Gastrocnemius medialis (tissue), 4 donors: ENCODE data around the gene GRIP2. TPM values are rescaled to one million over a fixed set of nuclear protein-coding genes. Genes with fewer than 3 reads are reported as not detected.
"Not testable (repeated sequence)": the region's sequence is repeated elsewhere in the genome, so short reads cannot be mapped to it uniquely, and the experiment has no call there.

ENCODE experiments used
- ATAC-seq, 2 donors: fragments of 150-250 bp; one replicate each; pipeline ENCODE4 v1.9.1; 2016
- DNase-seq, 2 donors: peaks; one replicate each; pipeline ENCODE4 v3.0.0-alpha.2; 2019
- H3K27ac ChIP-seq, 4 donors: fragments of 200-600 bp; sonication (generic); 1 replicate in 1 of 4; 2 replicates in 3 of 4; pipeline ENCODE4 v1.5.1; 2016 to 2018; ENCODE audit warnings: mild to moderate bottlenecking in 2 of 4, moderate library complexity in 1 of 4
- H3K27me3 ChIP-seq, 3 donors: fragments of 200-600 bp; sonication (generic) in 2 of 3; 1 replicate in 1 of 3; 2 replicates in 2 of 3; pipeline versions ENCODE4 v1.5.1 to v1.6.0; 2016 to 2019; ENCODE audit warnings: mild to moderate bottlenecking in 1 of 3, moderate library complexity in 1 of 3
- H3K36me3 ChIP-seq, 2 donors: fragments of 200-600 bp; sonication (generic) in 1 of 2; one replicate each; pipeline ENCODE4 v1.5.1; 2017 to 2018
- H3K4me1 ChIP-seq, 2 donors: fragments of 200-600 bp; sonication (generic) in 1 of 2; one replicate each; pipeline ENCODE4 v1.5.1; 2016 to 2017; ENCODE audit warnings: mild to moderate bottlenecking in 2 of 2
- H3K4me3 ChIP-seq, 4 donors: fragments of 200-600 bp; sonication (generic) in 3 of 4; 1 replicate in 1 of 4; 2 replicates in 3 of 4; pipeline ENCODE4 v1.5.1; 2016 to 2019; ENCODE audit warnings: mild to moderate bottlenecking in 2 of 4
- H3K9me3 ChIP-seq, 3 donors: fragments of 200-600 bp; sonication (generic) in 2 of 3; 1 replicate in 1 of 3; 2 replicates in 2 of 3; pipeline ENCODE4 v1.5.1; 2016 to 2019
- CTCF ChIP-seq, 5 experiments: fragments of 450-650 bp in 3 of 5; fragments of 200-600 bp in 2 of 5; sonication (generic) in 2 of 5; IDR thresholded peaks in 4 of 5; conservative IDR thresholded peaks in 1 of 5; 1 replicate in 4 of 5; 2 replicates in 1 of 5; pipeline ENCODE4 v1.5.1; 2016 to 2019; ENCODE audit warnings: antibody characterized with exemption in 5 of 5, mild to moderate bottlenecking in 3 of 5, moderate library complexity in 3 of 5
- POLR2A ChIP-seq, 2 donors: fragments of 450-650 bp; IDR thresholded peaks; one replicate each; pipeline ENCODE4 v1.6.1; 2017; ENCODE audit warnings: antibody characterized with exemption in 2 of 2, mild to moderate bottlenecking in 2 of 2, moderate library complexity in 2 of 2
- in situ Hi-C, 4 donors: fragments of 200-750 bp; cut with MboI; loops; one replicate each; pipeline versions ENCODE4 v1.15.0 to v1.8.0; 2017; ENCODE audit warnings: low sequenced_read_pairs in 4 of 4
- intact Hi-C: fragments of 100-400 bp; cut with DNase I; formaldehyde crosslinking; loops from one replicate; pipeline ENCODE4 v1.15.1; 2023; ENCODE audit warnings: low total_unique reads
- total RNA-seq, 4 donors: library from RNA; depleted of rRNA; stranded (reverse); fragments of >200 nt; gene quantifications; one replicate each; pipeline versions ENCODE4 v1.1.0 to v1.2.3, GENCODE V29; 2016

The GRIP2 gene
- total RNA-seq, 4 donors from 2014 or later: 2.8 to 12.6 (median 4.6) TPM

GRCh38 chr3:14517601-14518431, 22.3 kb downstream of the GRIP2 start:
- Histone ChIP-seq H3K4me3 (no peak overlapping the region), H3K4me1 (peaks cover 19 to 22% of the 10 kb centered on the region in 2 donors), H3K27ac (peak overlapping the region in 3 of 4 donors; percentile 20 to 97 (median 92)), H3K36me3 (peaks cover 0 to 43% of the 10 kb centered on the region in 2 donors), H3K9me3 (no peaks in the 10 kb centered on the region), H3K27me3 (no peaks in the 10 kb centered on the region)
- in situ Hi-C loops (no loop called here), intact Hi-C loops (no loop called here)
- ATAC-seq (no peak), DNase-seq (peak in 1 of 2 donors; percentile 7)
- no peak for TF ChIP-seq CTCF (IDR thresholded peaks at IDR 0.05 in 4 of 5, conservative IDR thresholded peaks at IDR 0.05 in 1 of 5)
- TF ChIP-seq POLR2A (IDR thresholded peaks at IDR 0.05): no peak

GRCh38 chr3:14516738-14517345, 23.3 kb downstream of the GRIP2 start:
- Histone ChIP-seq H3K4me1 (peaks cover 9 to 13% of the 10 kb centered on the region in 2 donors), H3K36me3 (peaks cover 0 to 43% of the 10 kb centered on the region in 2 donors), H3K4me3 (no peak overlapping the region), H3K27me3 (no peaks in the 10 kb centered on the region), H3K27ac (peak overlapping the region in 1 of 4 donors; percentile 9), H3K9me3 (no peaks in the 10 kb centered on the region)
- no peak for TF ChIP-seq CTCF (IDR thresholded peaks at IDR 0.05 in 4 of 5, conservative IDR thresholded peaks at IDR 0.05 in 1 of 5)
- no peak for TF ChIP-seq POLR2A (IDR thresholded peaks at IDR 0.05)
- in situ Hi-C loops: no loop called here
- intact Hi-C loops: no loop called here
- DNase-seq (peak in 1 of 2 donors; percentile 9), ATAC-seq (no peak)

- in situ Hi-C loops: not testable (repeated sequence)
These were observed 24.6 kb downstream of the GRIP2 start for GRCh38 chr3:14515526-14515925.

GRCh38 chr3:14514323-14514720, 25.8 kb downstream of the GRIP2 start:
- in situ Hi-C loops: loop anchor here in 2 of 4 donors (5.0 kb wide), 1 partner anchor 33 kb away; no protein-coding TSS in a partner anchor

More at GRCh38 chr3:14515526-14515925, 24.6 kb downstream of the GRIP2 start:
- intact Hi-C loops, H3K4me3 ChIP-seq, H3K27ac ChIP-seq, ATAC-seq, H3K4me1 ChIP-seq, H3K9me3 ChIP-seq, H3K27me3 ChIP-seq, DNase-seq: not testable (repeated sequence)
- peaks cover 0 to 43% of the 10 kb centered on the region in 2 donors for H3K36me3 ChIP-seq

More at GRCh38 chr3:14514323-14514720, 25.8 kb downstream of the GRIP2 start:
- no peak for ATAC-seq
- no peaks in the 10 kb centered on the region for H3K9me3 ChIP-seq
- peaks cover 0 to 33% of the 10 kb centered on the region in 2 donors for H3K36me3 ChIP-seq
- no peak overlapping the region for H3K27ac ChIP-seq
- peaks cover 0 to under 1% of the 10 kb centered on the region in 2 donors for H3K4me1 ChIP-seq
- intact Hi-C loops: no loop called here
- no peaks in the 10 kb centered on the region for H3K27me3 ChIP-seq
- TF ChIP-seq POLR2A (IDR thresholded peaks at IDR 0.05) (no peak), CTCF (IDR thresholded peaks at IDR 0.05 in 4 of 5, conservative IDR thresholded peaks at IDR 0.05 in 1 of 5) (no peak)
- DNase-seq: no peak
- no peak overlapping the region for H3K4me3 ChIP-seq
